Breast epithelium (tissue), 3 donors: ENCODE results near the gene CZIB.

ENCODE experiments used
- POLR2A ChIP-seq: fragments of 450-650 bp; IDR thresholded peaks from one replicate; pipeline ENCODE4 v1.6.1; 2016; ENCODE audit warnings: antibody characterized with exemption, mild to moderate bottlenecking, moderate library complexity
- POLR2AphosphoS5 ChIP-seq, 3 donors: sonication (generic); formaldehyde crosslinking; IDR thresholded peaks; one replicate each; pipeline ENCODE4 v1.6.1; 2017; ENCODE audit warnings: antibody characterized with exemption in 3 of 3
- TF ChIP-seq, protein P1 (sequence below), 3 donors: fragments of 450-650 bp; IDR thresholded peaks; one replicate each; pipeline ENCODE4 v1.5.1; 2016 to 2017; ENCODE audit warnings: antibody characterized with exemption in 3 of 3, mild to moderate bottlenecking in 3 of 3, moderate library complexity in 3 of 3

DNA sequence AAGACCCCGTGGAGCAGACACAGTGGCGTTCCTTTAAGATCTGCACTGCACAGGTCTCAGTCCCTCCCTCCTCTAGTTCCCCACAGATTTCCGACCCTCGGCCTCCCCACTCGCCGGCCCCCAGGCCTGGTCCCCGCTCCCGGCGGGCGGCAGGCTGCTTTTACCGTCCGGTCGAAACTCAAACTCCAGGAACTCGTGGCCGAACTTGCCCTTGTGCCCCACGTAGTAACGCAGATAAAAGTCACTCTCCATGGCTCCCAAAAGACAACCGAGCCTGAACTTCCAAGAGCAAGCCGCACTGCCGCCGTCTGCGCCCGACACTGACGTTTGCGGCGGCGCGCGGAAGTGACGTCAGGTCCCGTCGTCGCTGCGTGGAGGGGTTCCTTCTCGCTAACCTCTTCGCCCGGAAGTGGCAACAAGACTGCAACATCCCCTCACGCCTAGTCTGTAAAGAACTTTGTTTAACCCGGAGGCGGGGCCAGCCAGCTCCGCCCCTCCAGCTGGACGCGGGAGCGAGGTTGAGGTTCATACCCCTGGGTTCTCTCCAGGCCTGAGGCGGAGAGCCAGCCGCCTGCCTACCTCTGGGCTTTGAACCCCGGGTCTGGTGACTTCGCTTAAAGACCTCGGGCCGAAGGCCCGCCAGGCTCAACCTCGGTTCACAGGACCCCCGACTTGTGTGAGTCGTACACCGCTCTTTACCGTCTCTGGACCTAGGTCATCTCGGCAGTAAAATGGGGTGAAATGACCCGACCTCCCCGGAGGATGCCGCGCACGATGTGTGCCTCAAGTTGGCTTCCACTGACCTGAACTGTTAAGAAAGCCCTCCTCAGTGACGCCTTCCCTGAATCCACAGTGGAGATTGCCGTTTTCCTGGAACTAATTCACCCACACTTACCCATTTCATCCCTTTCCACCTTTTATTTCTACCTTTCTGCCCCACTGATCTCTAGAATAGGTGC lies 18.0 kb upstream of the CZIB start, which contains the start of gene MAGOH:
- TF ChIP-seq POLR2AphosphoS5 (IDR thresholded peaks at IDR 0.05) (peak; percentile 94 to 99 (median 96)), POLR2A (peak; percentile 66)
- TF ChIP-seq, protein P1, sequence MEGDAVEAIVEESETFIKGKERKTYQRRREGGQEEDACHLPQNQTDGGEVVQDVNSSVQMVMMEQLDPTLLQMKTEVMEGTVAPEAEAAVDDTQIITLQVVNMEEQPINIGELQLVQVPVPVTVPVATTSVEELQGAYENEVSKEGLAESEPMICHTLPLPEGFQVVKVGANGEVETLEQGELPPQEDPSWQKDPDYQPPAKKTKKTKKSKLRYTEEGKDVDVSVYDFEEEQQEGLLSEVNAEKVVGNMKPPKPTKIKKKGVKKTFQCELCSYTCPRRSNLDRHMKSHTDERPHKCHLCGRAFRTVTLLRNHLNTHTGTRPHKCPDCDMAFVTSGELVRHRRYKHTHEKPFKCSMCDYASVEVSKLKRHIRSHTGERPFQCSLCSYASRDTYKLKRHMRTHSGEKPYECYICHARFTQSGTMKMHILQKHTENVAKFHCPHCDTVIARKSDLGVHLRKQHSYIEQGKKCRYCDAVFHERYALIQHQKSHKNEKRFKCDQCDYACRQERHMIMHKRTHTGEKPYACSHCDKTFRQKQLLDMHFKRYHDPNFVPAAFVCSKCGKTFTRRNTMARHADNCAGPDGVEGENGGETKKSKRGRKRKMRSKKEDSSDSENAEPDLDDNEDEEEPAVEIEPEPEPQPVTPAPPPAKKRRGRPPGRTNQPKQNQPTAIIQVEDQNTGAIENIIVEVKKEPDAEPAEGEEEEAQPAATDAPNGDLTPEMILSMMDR (IDR thresholded peaks at IDR 0.05), result no peak
